Medulla oblongata (tissue), 1 donor: ENCODE data around the gene SORCS2.

Experiments used
- DNase-seq: peaks from one replicate; pipeline ENCODE4 v3.0.0-alpha.2; 2015; ENCODE audit errors: extremely low spot score

The SORCS2 gene

GRCh38 chr4:7426525-7427171, 234.3 kb downstream of the SORCS2 start:
- no peak for DNase-seq

- DNase-seq, result no peak
Observed at GRCh38 chr4:7427361-7427760, 235.0 kb downstream of the SORCS2 start.

- DNase-seq, result no peak
Observed at GRCh38 chr4:7427831-7428260, 235.5 kb downstream of the SORCS2 start.

GRCh38 chr4:7428261-7429068, 236.1 kb downstream of the SORCS2 start:
- no peak for DNase-seq

GRCh38 chr4:7429069-7429416, 236.7 kb downstream of the SORCS2 start:
- no peak for DNase-seq

GRCh38 chr4:7429601-7430078, 237.3 kb downstream of the SORCS2 start:
- DNase-seq, result no peak

GRCh38 chr4:7430368-7430964, 238.1 kb downstream of the SORCS2 start:
- DNase-seq, result no peak

- DNase-seq, result no peak
Observed at GRCh38 chr4:7430965-7431695, 238.8 kb downstream of the SORCS2 start.

- no peak for DNase-seq
Observed at GRCh38 chr4:7431696-7432530, 239.6 kb downstream of the SORCS2 start.

GRCh38 chr4:7432531-7433375, 240.4 kb downstream of the SORCS2 start:
- no peak for DNase-seq

GRCh38 chr4:7433376-7434140, 241.2 kb downstream of the SORCS2 start:
- no peak for DNase-seq

GRCh38 chr4:7434141-7434765, 241.9 kb downstream of the SORCS2 start:
- no peak for DNase-seq

GRCh38 chr4:7434766-7435150, 242.4 kb downstream of the SORCS2 start, which contains the start of gene PSAPL1:
Gene PSAPL1 (minus strand): TSS chr4:7434930. CDS start chr4:7434879, 51 bp downstream.
- DNase-seq, result no peak

- DNase-seq, result no peak
Observed at GRCh38 chr4:7435471-7436061, 243.2 kb downstream of the SORCS2 start.

- no peak for DNase-seq
Observed at GRCh38 chr4:7436256-7436655, 243.9 kb downstream of the SORCS2 start.

GRCh38 chr4:7439699-7440098, 247.4 kb downstream of the SORCS2 start:
- DNase-seq, result no peak

GRCh38 chr4:7441201-7441600, 248.9 kb downstream of the SORCS2 start:
- DNase-seq, result no peak

GRCh38 chr4:7442574-7443162, 250.3 kb downstream of the SORCS2 start:
- DNase-seq, result no peak
